HEK293 (cell line): ENCODE measurements around the gene ZNF646.

Experiments used
- CTCF ChIA-PET: fragments of 350-600 bp; formaldehyde crosslinking; extraction: SDS; loops from one replicate; lab custom pipeline; 2021; ENCODE audit warnings: antibody characterized with exemption; lab: Yijun Ruan, JAX
- POLR2A ChIA-PET: fragments of 300-600 bp; formaldehyde crosslinking; extraction: SDS; loops from one replicate; lab custom pipeline; 2020; ENCODE audit warnings: antibody characterized with exemption, inconsistent platforms; lab: Yijun Ruan, JAX
- H3K27ac ChIP-seq: fragments of 200-500 bp; sonication (Bioruptor generic); 2 replicates; pipeline ENCODE4 v1.5.1; 2014; ENCODE audit warnings: low read depth, low read length, control low read depth, inconsistent platforms; ENCODE audit errors: extremely low read depth
- H3K36me3 ChIP-seq, 2 experiments: fragments of 200-500 bp in 1 of 2; sonication (Bioruptor generic) in 1 of 2; 1 replicate in 1 of 2; 2 replicates in 1 of 2; pipeline ENCODE4 v1.5.1; 2014 to 2017; ENCODE audit warnings: inconsistent platforms in 2 of 2, low read length in 2 of 2; ENCODE audit not compliant: control insufficient read depth in 2 of 2, insufficient read depth in 1 of 2
- H3K4me1 ChIP-seq: fragments of 200-500 bp; sonication (Bioruptor generic); 2 replicates; pipeline ENCODE4 v1.5.1; 2014; ENCODE audit warnings: mild to moderate bottlenecking, low read length, inconsistent platforms; ENCODE audit not compliant: control insufficient read depth, insufficient read depth
- H3K4me3 ChIP-seq: 2 replicates; pipeline ENCODE4 v1.5.1; 2011; ENCODE audit warnings: low read depth, mild to moderate bottlenecking, control low read depth, low read length, moderate library complexity
- H3K9me3 ChIP-seq: fragments of 200-500 bp; sonication (Bioruptor generic); 2 replicates; pipeline ENCODE4 v1.5.1; 2014; ENCODE audit warnings: low read depth, low read length, inconsistent platforms; ENCODE audit not compliant: control insufficient read depth, insufficient read depth
- BCL11A ChIP-seq: fragments of 450-650 bp; formaldehyde crosslinking; IDR thresholded peaks from 2 replicates; pipeline ENCODE4 v1.5.1; 2016; ENCODE audit warnings: low read depth, missing biosample characterization, missing genetic modification characterization
- BCL11B ChIP-seq: fragments of 450-650 bp; formaldehyde crosslinking; IDR thresholded peaks from 2 replicates; pipeline ENCODE4 v1.5.1; 2016; ENCODE audit warnings: low read depth, missing biosample characterization, missing genetic modification characterization
- EGR2 ChIP-seq: fragments of 450-650 bp; formaldehyde crosslinking; IDR thresholded peaks from 2 replicates; pipeline ENCODE4 v1.5.1; 2016; ENCODE audit warnings: low read depth, missing biosample characterization, missing genetic modification characterization
- OVOL3 ChIP-seq: fragments of 450-650 bp; formaldehyde crosslinking; IDR thresholded peaks from 2 replicates; pipeline ENCODE4 v1.5.1; 2016; ENCODE audit warnings: missing biosample characterization, missing genetic modification characterization
- SCRT1 ChIP-seq: fragments of 450-650 bp; formaldehyde crosslinking; IDR thresholded peaks from 2 replicates; pipeline ENCODE4 v1.5.1; 2016; ENCODE audit warnings: missing biosample characterization, missing genetic modification characterization, borderline replicate concordance
- SP2 ChIP-seq: fragments of 450-650 bp; formaldehyde crosslinking; IDR thresholded peaks from 2 replicates; pipeline ENCODE4 v1.5.1; 2016; ENCODE audit warnings: missing biosample characterization, missing genetic modification characterization
- WT1 ChIP-seq: fragments of 450-650 bp; formaldehyde crosslinking; IDR thresholded peaks from 2 replicates; pipeline ENCODE4 v1.5.1; 2016; ENCODE audit warnings: missing biosample characterization, missing genetic modification characterization
- ZBTB1 ChIP-seq: fragments of 450-650 bp; formaldehyde crosslinking; IDR thresholded peaks from 2 replicates; pipeline ENCODE4 v1.5.1; 2016; ENCODE audit warnings: missing biosample characterization, missing genetic modification characterization
- ZBTB20 ChIP-seq: fragments of 450-650 bp; formaldehyde crosslinking; IDR thresholded peaks from 2 replicates; pipeline ENCODE4 v1.5.1; 2016; ENCODE audit warnings: missing biosample characterization, missing genetic modification characterization
- ZBTB8A ChIP-seq: fragments of 450-650 bp; formaldehyde crosslinking; IDR thresholded peaks from 2 replicates; pipeline ENCODE4 v1.5.1; 2016; ENCODE audit warnings: missing biosample characterization, missing genetic modification characterization
- ZFP69B ChIP-seq: fragments of 450-650 bp; formaldehyde crosslinking; IDR thresholded peaks from 2 replicates; pipeline ENCODE4 v1.5.1; 2016; ENCODE audit warnings: missing biosample characterization, missing genetic modification characterization
- ZNF112 ChIP-seq: fragments of 450-650 bp; formaldehyde crosslinking; IDR thresholded peaks from 2 replicates; pipeline ENCODE4 v1.5.0; 2017; ENCODE audit warnings: missing biosample characterization, missing genetic modification characterization
- ZNF114 ChIP-seq: fragments of 450-650 bp; formaldehyde crosslinking; IDR thresholded peaks from 2 replicates; pipeline ENCODE4 v1.5.0; 2017; ENCODE audit warnings: missing biosample characterization, missing genetic modification characterization
- ZNF132 ChIP-seq: fragments of 450-650 bp; formaldehyde crosslinking; IDR thresholded peaks from 2 replicates; pipeline ENCODE4 v1.5.1; 2017; ENCODE audit warnings: missing biosample characterization, missing genetic modification characterization, borderline replicate concordance
- ZNF133 ChIP-seq: fragments of 450-650 bp; formaldehyde crosslinking; IDR thresholded peaks from 2 replicates; pipeline ENCODE4 v1.5.1; 2016; ENCODE audit warnings: missing biosample characterization, missing genetic modification characterization
- ZNF530 ChIP-seq: fragments of 450-650 bp; formaldehyde crosslinking; IDR thresholded peaks from 2 replicates; pipeline ENCODE4 v1.5.1; 2016; ENCODE audit warnings: low read depth, missing biosample characterization, missing genetic modification characterization
- ZNF544 ChIP-seq: fragments of 450-650 bp; formaldehyde crosslinking; IDR thresholded peaks from 2 replicates; pipeline ENCODE4 v1.5.0; 2017; ENCODE audit warnings: missing biosample characterization, missing genetic modification characterization
- ZNF658 ChIP-seq: fragments of 450-650 bp; formaldehyde crosslinking; IDR thresholded peaks from 2 replicates; pipeline ENCODE4; 2016; ENCODE audit warnings: missing biosample characterization, missing genetic modification characterization
- ZNF670 ChIP-seq: fragments of 450-650 bp; formaldehyde crosslinking; IDR thresholded peaks from 2 replicates; pipeline ENCODE4 v1.5.1; 2016; ENCODE audit warnings: missing biosample characterization, missing genetic modification characterization, low read depth
- ZNF768 ChIP-seq: fragments of 450-650 bp; formaldehyde crosslinking; IDR thresholded peaks from 2 replicates; pipeline ENCODE4 v1.5.1; 2018; ENCODE audit warnings: missing biosample characterization, mild to moderate bottlenecking, missing genetic modification characterization
- ZNF792 ChIP-seq: fragments of 450-650 bp; formaldehyde crosslinking; IDR thresholded peaks from 2 replicates; pipeline ENCODE4 v1.5.1; 2016; ENCODE audit warnings: missing biosample characterization, missing genetic modification characterization
- ZNF843 ChIP-seq: fragments of 450-650 bp; formaldehyde crosslinking; IDR thresholded peaks from 2 replicates; pipeline ENCODE4 v1.5.1; 2016; ENCODE audit warnings: missing biosample characterization, missing genetic modification characterization
- TF ChIP-seq, protein P1 (sequence below): fragments of 450-650 bp; formaldehyde crosslinking; IDR thresholded peaks from 2 replicates; pipeline ENCODE4 v1.5.1; 2016; ENCODE audit warnings: missing biosample characterization, missing genetic modification characterization

The ZNF646 gene

GRCh38 chr16:31131841-31132271 is 57.6 kb downstream of the ZNF646 start:
- H3K4me3 ChIP-seq: no peak overlapping the region
- CTCF ChIA-PET: interaction anchor here (1.9 kb wide), 1 partner anchor 11 kb away, joined by 13 read pairs; no protein-coding TSS in a partner anchor
- peaks cover 11% of the 10 kb centered on the region; the same call in 1 of the 2 replicates for H3K4me1 ChIP-seq
- POLR2A ChIA-PET: interaction anchor here (1.1 to 5.7 kb wide), 4 partner anchors 10 to 327 kb away, joined by 3 to 35 read pairs (median 5); partner anchors contain the start of genes ARMC5 and KAT8
- TF ChIP-seq ZNF843 (tag by site-specific recombination) (no peak), ZFP69B (tag by site-specific recombination) (0 out of 2 replicates have a peak, but pooled peaks have one; percentile 26)
- TF ChIP-seq, protein P1, sequence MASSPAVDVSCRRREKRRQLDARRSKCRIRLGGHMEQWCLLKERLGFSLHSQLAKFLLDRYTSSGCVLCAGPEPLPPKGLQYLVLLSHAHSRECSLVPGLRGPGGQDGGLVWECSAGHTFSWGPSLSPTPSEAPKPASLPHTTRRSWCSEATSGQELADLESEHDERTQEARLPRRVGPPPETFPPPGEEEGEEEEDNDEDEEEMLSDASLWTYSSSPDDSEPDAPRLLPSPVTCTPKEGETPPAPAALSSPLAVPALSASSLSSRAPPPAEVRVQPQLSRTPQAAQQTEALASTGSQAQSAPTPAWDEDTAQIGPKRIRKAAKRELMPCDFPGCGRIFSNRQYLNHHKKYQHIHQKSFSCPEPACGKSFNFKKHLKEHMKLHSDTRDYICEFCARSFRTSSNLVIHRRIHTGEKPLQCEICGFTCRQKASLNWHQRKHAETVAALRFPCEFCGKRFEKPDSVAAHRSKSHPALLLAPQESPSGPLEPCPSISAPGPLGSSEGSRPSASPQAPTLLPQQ (tag by site-specific recombination): peak; percentile 35; the same call in 1 of the 2 replicates
- H3K36me3 ChIP-seq: peaks cover 0 to 55% of the 10 kb centered on the region in 2 experiments; a peak in 1 of 3 replicates
- H3K27ac ChIP-seq: no peak overlapping the region
- no peaks in the 10 kb centered on the region for H3K9me3 ChIP-seq

DNA sequence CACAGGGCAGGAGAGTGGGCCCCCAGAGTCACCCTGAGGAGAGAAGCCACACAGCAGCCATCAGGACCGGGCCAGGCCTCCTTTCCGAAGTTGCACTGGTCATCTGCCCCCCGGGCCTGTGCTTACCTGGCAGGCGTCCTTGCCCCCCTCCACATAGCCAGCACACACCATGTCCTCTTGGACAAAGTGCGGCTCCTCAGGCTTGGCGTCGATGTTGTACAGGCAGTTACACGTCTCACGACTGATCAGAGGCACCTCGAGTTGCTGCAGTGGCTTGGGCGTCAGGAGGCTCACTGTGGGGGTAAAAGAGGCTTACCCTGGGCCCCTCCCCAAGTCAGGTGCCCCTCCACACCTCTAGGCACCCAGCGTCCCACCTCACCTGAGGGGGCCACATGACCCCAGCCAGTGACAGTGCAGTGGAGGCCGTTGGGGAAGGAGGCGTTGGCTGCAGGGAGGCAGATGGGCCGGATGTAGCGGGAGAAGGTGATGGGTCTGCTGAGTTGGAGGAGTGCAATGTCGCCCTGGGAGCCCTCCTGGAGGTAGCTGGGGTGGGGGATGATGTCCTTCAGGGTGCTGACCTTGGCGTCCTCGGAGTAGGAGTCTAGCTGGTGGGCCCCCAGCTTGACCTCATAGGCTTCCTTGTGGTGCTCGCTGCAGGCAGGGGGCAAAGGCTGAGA is 58.2 kb downstream of the ZNF646 start:
- Histone ChIP-seq H3K4me1 (peaks cover 11% of the 10 kb centered on the region; the same call in 1 of the 2 replicates), H3K27ac (no peak overlapping the region), H3K4me3 (no peak overlapping the region), H3K9me3 (no peaks in the 10 kb centered on the region), H3K36me3 (peaks cover 0 to 49% of the 10 kb centered on the region in 2 experiments; a peak in 1 of 3 replicates)
- CTCF ChIA-PET: interaction anchor here (1.9 kb wide), 1 partner anchor 10 kb away, joined by 13 read pairs; no protein-coding TSS in a partner anchor
- POLR2A ChIA-PET: interaction anchor here (1.1 to 2.1 kb wide), 3 partner anchors 9 to 15 kb away, joined by 3 to 7 read pairs (median 5); partner anchors contain the start of gene KAT8
- TF ChIP-seq ZNF132 (tag by site-specific recombination) (no peak), EGR2 (no peak), ZNF658 (tag by site-specific recombination) (no peak), ZNF133 (tag by site-specific recombination) (no peak), ZBTB1 (tag by site-specific recombination) (no peak), SP2 (tag by site-specific recombination) (no peak), ZNF768 (tag by site-specific recombination) (no peak), ZNF792 (no peak), ZNF544 (tag by site-specific recombination) (no peak), ZNF530 (no peak), ZNF112 (tag by site-specific recombination) (no peak), ZNF670 (tag by site-specific recombination) (no peak)

GRCh38 chr16:31133046-31133501 is 58.9 kb downstream of the ZNF646 start:
- TF ChIP-seq OVOL3 (tag by site-specific recombination) (no peak), WT1 (no peak), ZNF114 (tag by site-specific recombination) (no peak), BCL11B (peak; percentile 51; the same call in 1 of the 2 replicates), SCRT1 (tag by site-specific recombination) (no peak), SP2 (tag by site-specific recombination) (no peak), ZBTB20 (no peak), ZBTB8A (peak; percentile 45; the same call in 1 of the 2 replicates), BCL11A (tag by site-specific recombination) (peak; percentile 69; the same call in 1 of the 2 replicates), ZNF658 (tag by site-specific recombination) (no peak)
- Histone ChIP-seq H3K9me3 (no peaks in the 10 kb centered on the region), H3K4me1 (peaks cover 11% of the 10 kb centered on the region; the same call in 1 of the 2 replicates), H3K27ac (no peak overlapping the region), H3K4me3 (no peak overlapping the region), H3K36me3 (peaks cover 0 to 43% of the 10 kb centered on the region in 2 experiments; a peak in 1 of 3 replicates)
- POLR2A ChIA-PET: interaction anchor here (1.2 to 2.1 kb wide), 2 partner anchors 9 to 15 kb away, joined by 5 to 7 read pairs; partner anchors contain the start of gene KAT8
- CTCF ChIA-PET: interaction anchor here (1.2 kb wide), 1 partner anchor 9 kb away, joined by 5 read pairs; no protein-coding TSS in a partner anchor
